ENCODE data around the gene PSMF1. TPM values are rescaled to one million over a fixed set of nuclear protein-coding genes. Genes with fewer than 3 reads are reported as not detected.
"Not testable (repeated sequence)": the region's sequence is repeated elsewhere in the genome, so short reads cannot be mapped to it uniquely, and the experiment has no call there.

Gene PSMF1
- total RNA-seq, 1 donor from 2014 or later, result 121 TPM

- intact Hi-C loops (cut with DNase I), result loop anchor here (10.0 kb wide), 1 partner anchor 99 kb away; no protein-coding TSS in a partner anchor
- DNase-seq, result no peak
- peak; percentile 39 for ATAC-seq (ENCODE audit: poor library complexity)
Measured at GRCh38 chr20:1204113-1204512, 85.7 kb downstream of the PSMF1 start.

GRCh38 chr20:1204576-1204975, 86.2 kb downstream of the PSMF1 start:
- DNase-seq (no peak), ATAC-seq (ENCODE audit: poor library complexity) (peak; percentile 48)
- intact Hi-C loops (cut with DNase I), result loop anchor here (10.0 kb wide), 1 partner anchor 100 kb away; no protein-coding TSS in a partner anchor

GRCh38 chr20:1205802-1206201, 87.4 kb downstream of the PSMF1 start:
- intact Hi-C loops (cut with DNase I), result loop anchor here (10.0 kb wide), 1 partner anchor 101 kb away; no protein-coding TSS in a partner anchor
- DNase-seq, result no peak
- ATAC-seq (ENCODE audit: poor library complexity), result no peak

- intact Hi-C loops (cut with DNase I), result loop anchor here (10.0 kb wide), 1 partner anchor 102 kb away; no protein-coding TSS in a partner anchor
- no peak for DNase-seq
- ATAC-seq (ENCODE audit: poor library complexity), result no peak
Measured at GRCh38 chr20:1206366-1207148, 88.2 kb downstream of the PSMF1 start.

GRCh38 chr20:1207293-1207878, 89.0 kb downstream of the PSMF1 start:
- intact Hi-C loops (cut with DNase I), result loop anchor here (10.0 kb wide), 1 partner anchor 103 kb away; no protein-coding TSS in a partner anchor
- no peak for DNase-seq
- no peak for ATAC-seq (ENCODE audit: poor library complexity)

- ATAC-seq (ENCODE audit: poor library complexity) (no peak), DNase-seq (no peak)
- intact Hi-C loops (cut with DNase I), result loop anchor here (5.0 to 10.0 kb wide), 3 partner anchors 105 to 392 kb away; no protein-coding TSS in a partner anchor
Measured at GRCh38 chr20:1209447-1210387, 91.3 kb downstream of the PSMF1 start.

GRCh38 chr20:1210501-1210900, 92.1 kb downstream of the PSMF1 start:
- intact Hi-C loops (cut with DNase I), result loop anchor here (5.0 to 10.0 kb wide), 2 partner anchors 256 to 393 kb away; no protein-coding TSS in a partner anchor
- no peak for DNase-seq
- no peak for ATAC-seq (ENCODE audit: poor library complexity)

- DNase-seq (no peak), ATAC-seq (ENCODE audit: poor library complexity) (no peak)
- intact Hi-C loops (cut with DNase I), result loop anchor here (5.0 to 10.0 kb wide), 2 partner anchors 257 to 395 kb away; no protein-coding TSS in a partner anchor
Measured at GRCh38 chr20:1212023-1212422, 93.6 kb downstream of the PSMF1 start.

- intact Hi-C loops (cut with DNase I), result loop anchor here (5.0 to 10.0 kb wide), 2 partner anchors 258 to 396 kb away; no protein-coding TSS in a partner anchor
- ATAC-seq (ENCODE audit: poor library complexity), result peak; percentile 92
- peak; percentile 72 for DNase-seq
Measured at GRCh38 chr20:1212607-1213396, 94.4 kb downstream of the PSMF1 start.

GRCh38 chr20:1214838-1215261, 96.4 kb downstream of the PSMF1 start:
- no peak for ATAC-seq (ENCODE audit: poor library complexity)
- DNase-seq, result no peak
- intact Hi-C loops (cut with DNase I), result loop anchor here (5.0 to 10.0 kb wide), 2 partner anchors 260 to 398 kb away; no protein-coding TSS in a partner anchor

GRCh38 chr20:1215386-1216170, 97.2 kb downstream of the PSMF1 start:
- intact Hi-C loops (cut with DNase I), result loop anchor here (10.0 kb wide), 1 partner anchor 261 kb away; no protein-coding TSS in a partner anchor
- DNase-seq, result no peak
- no peak for ATAC-seq (ENCODE audit: poor library complexity)

GRCh38 chr20:1216527-1217427, 98.4 kb downstream of the PSMF1 start:
- intact Hi-C loops (cut with DNase I), result loop anchor here (10.0 kb wide), 1 partner anchor 262 kb away; no protein-coding TSS in a partner anchor
- DNase-seq; ATAC-seq (ENCODE audit: poor library complexity): not testable (repeated sequence)

Data from Right ventricle myocardium superior (tissue), 1 donor.